K562 (cell line): Measurements from ENCODE around the gene LGALS3BP. TPM values are rescaled to one million over a fixed set of nuclear protein-coding genes. Genes with fewer than 3 reads are reported as not detected.

Experiments
- CBX1 ChIP-seq: sonication (generic); IDR thresholded peaks from 2 replicates; pipeline ENCODE4 v1.6.1; 2016; ENCODE audit warnings: antibody characterized with exemption, low read depth, mild to moderate bottlenecking
- CTCF ChIP-seq, 3 experiments: IDR thresholded peaks in 2 of 3; conservative IDR thresholded peaks in 1 of 3; 2 replicates each; pipeline ENCODE4 v1.5.1; 2011 to 2012; ENCODE audit warnings: low read length in 3 of 3, mild to moderate bottlenecking in 3 of 3, control low read depth in 2 of 3, improper control_type of control experiment in 1 of 3, inconsistent platforms in 1 of 3, low read depth in 1 of 3, mixed read lengths in 1 of 3, moderate library complexity in 1 of 3; ENCODE audit not compliant: insufficient read depth in 2 of 3
- E4F1 ChIP-seq: fragments of 250-450 bp; sonication (Bioruptor Pico); IDR thresholded peaks from 2 replicates; pipeline ENCODE4 v1.5.0; 2021; ENCODE audit warnings: mild to moderate bottlenecking, borderline replicate concordance
- ESRRA ChIP-seq: fragments of 450-650 bp; IDR thresholded peaks from 2 replicates; pipeline ENCODE4 v1.6.1; 2014; ENCODE audit warnings: low read depth, mild to moderate bottlenecking, moderate library complexity, borderline replicate concordance
- GABPB1 ChIP-seq: sonication (generic); formaldehyde crosslinking; IDR thresholded peaks from 2 replicates; pipeline ENCODE4 v1.8.0; 2022; ENCODE audit warnings: mild to moderate bottlenecking, missing genetic modification reagents
- MEF2D ChIP-seq: conservative IDR thresholded peaks from 2 replicates; pipeline ENCODE4 v1.6.1; 2016; ENCODE audit warnings: low read depth, missing genetic modification characterization, missing compliant biosample characterization
- NEUROD1 ChIP-seq: fragments of 150-350 bp; IDR thresholded peaks from 2 replicates; pipeline ENCODE4 v1.6.1; 2014; ENCODE audit warnings: borderline replicate concordance, low read length, low read depth; ENCODE audit not compliant: partially characterized antibody
- NR4A1 ChIP-seq, 2 experiments: fragments of 250-450 bp in 1 of 2; fragments of 450-650 bp in 1 of 2; sonication (Bioruptor Pico) in 1 of 2; IDR thresholded peaks; 2 replicates each; pipeline versions ENCODE4 v1.4.0 to v1.6.1; 2016 to 2020; ENCODE audit warnings: mild to moderate bottlenecking in 2 of 2, missing compliant biosample characterization in 1 of 2, missing genetic modification characterization in 1 of 2, moderate library complexity in 1 of 2
- RAD21 ChIP-seq, 2 experiments: fragments of 250-450 bp in 1 of 2; fragments of 450-650 bp in 1 of 2; sonication (Bioruptor Pico) in 1 of 2; formaldehyde crosslinking in 1 of 2; IDR thresholded peaks in 1 of 2; conservative IDR thresholded peaks in 1 of 2; 2 replicates each; pipeline versions ENCODE4 v1.4.0 to v1.8.0; 2020 to 2022; ENCODE audit warnings: mild to moderate bottlenecking in 2 of 2, moderate library complexity in 1 of 2
- RB1 ChIP-seq: fragments of 450-650 bp; IDR thresholded peaks from 2 replicates; pipeline ENCODE4 v1.6.1; 2017; ENCODE audit warnings: low read depth, mild to moderate bottlenecking
- ZC3H11A ChIP-seq: IDR thresholded peaks from 2 replicates; pipeline ENCODE4 v1.6.1; 2012; ENCODE audit warnings: low read depth, low read length, improper control_type of control experiment
- ZC3H8 ChIP-seq: fragments of 450-650 bp; IDR thresholded peaks from 2 replicates; pipeline ENCODE4 v1.6.1; 2017
- ZNF12 ChIP-seq: sonication (generic); formaldehyde crosslinking; IDR thresholded peaks from 2 replicates; pipeline ENCODE4 v1.4.0; 2020; ENCODE audit warnings: mild to moderate bottlenecking, missing genetic modification reagents
- polyA plus RNA-seq, 8 experiments: library from polyadenylated mRNA; depleted of rRNA in 4 of 8; stranded (reverse) in 5 of 8; unstranded in 3 of 8; fragments of >200 nt; fragmentation: Nextera tagmentation in 2 of 8; fragmentation: Illumina TruSeq in 1 of 8; extraction: Ambion mirVana in 2 of 8; extraction: Trizol in 1 of 8; gene quantifications; 2 replicates each; pipeline versions ENCODE4 v1.2.1 to v1.2.3, GENCODE V29; 2011 to 2014; ENCODE audit warnings: inconsistent platforms in 1 of 8, missing spikeins in 1 of 8
- total RNA-seq, 7 experiments: library from RNA; depleted of rRNA in 6 of 7; stranded (reverse); fragments of >200 nt in 6 of 7; fragmentation: Illumina TruSeq in 2 of 7; extraction: Trizol in 2 of 7; gene quantifications; 2 replicates each; pipeline versions ENCODE4 v1.2.1 to v1.2.3, GENCODE V29; 2011 to 2021; ENCODE audit warnings: low replicate concordance in 1 of 7
- TF ChIP-seq, protein P1 (sequence below), 2 experiments: fragments of 450-650 bp; formaldehyde crosslinking in 1 of 2; IDR thresholded peaks; 2 replicates each; pipeline versions ENCODE4 v1.4.0 to v1.6.1; 2014 to 2020; ENCODE audit warnings: mild to moderate bottlenecking in 2 of 2, borderline replicate concordance in 1 of 2, low read depth in 1 of 2

The LGALS3BP gene
- total and polyA plus RNA-seq, 9 of the 15 experiments (the other 6 are each of a cell fraction or from before 2014, with no cell fraction given) = 0.39 to 5.3 (median 3.2) TPM

DNA sequence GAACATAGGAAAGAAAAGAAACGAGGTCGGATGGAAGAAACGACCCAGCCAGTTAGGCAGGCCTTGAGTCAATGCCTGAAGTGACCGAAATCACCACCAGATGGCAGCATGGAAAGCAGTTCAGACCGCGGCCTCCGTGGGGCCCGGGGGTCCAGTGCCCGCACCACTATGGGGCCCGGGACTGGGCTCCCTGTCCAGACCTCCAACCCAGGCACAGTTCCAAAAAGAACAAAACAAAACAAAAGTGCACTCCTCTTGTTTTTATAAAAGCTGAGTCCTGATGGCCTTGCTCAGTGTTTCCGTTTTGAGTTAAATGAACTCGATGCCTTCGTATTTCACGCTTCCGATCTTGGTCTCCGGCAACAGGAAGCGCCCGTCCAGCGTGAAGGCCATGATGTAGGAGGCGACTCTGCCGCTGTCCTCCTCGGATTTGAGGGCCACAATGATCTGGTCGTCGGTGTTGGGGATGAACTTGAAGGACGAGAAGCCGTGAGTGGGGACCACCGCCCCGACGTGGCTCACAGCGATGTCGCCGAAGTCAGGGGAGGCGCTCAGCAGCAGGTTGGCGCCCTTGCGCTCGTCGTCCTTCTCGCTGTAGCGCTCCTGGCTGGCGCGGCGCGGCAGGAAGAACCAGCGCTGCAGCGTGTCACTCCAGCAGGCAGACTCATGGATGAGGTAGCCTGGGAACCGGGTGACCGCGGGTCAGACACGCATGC is 13.7 kb upstream of the LGALS3BP start (continued):
- TF ChIP-seq ZNF12 (CRISPR knock-in tag) (no peak), NEUROD1 (no peak), E4F1 (CRISPR knock-in tag) (no peak), ZC3H11A (no peak), ZC3H8 (no peak), RB1 (no peak), RAD21 (CRISPR knock-in tag; conservative IDR thresholded peaks at IDR 0.05 in 1 of 2, IDR thresholded peaks at IDR 0.05 in 1 of 2) (peak in 1 of 2 experiments; percentile 43; a peak in 2 of 4 replicates), CTCF (IDR thresholded peaks at IDR 0.05 in 2 of 3, conservative IDR thresholded peaks at IDR 0.05 in 1 of 3; ENCODE audit: insufficient read depth in 2 of 3, low read depth in 1 of 3, low read length in 3 of 3) (peak; percentile 70 to 83 (median 80)), GABPB1 (CRISPR knock-in tag) (0 out of 2 replicates have a peak, but pooled peaks have one; percentile 17), NR4A1 (CRISPR knock-in tag; IDR thresholded peaks at IDR 0.05) (no peak), NR4A1 (tag; IDR thresholded peaks at IDR 0.05) (no peak), ESRRA (no peak), MEF2D (tag) (no peak), CBX1 (0 out of 2 replicates have a peak, but pooled peaks have one; percentile 19)
- TF ChIP-seq, protein P1, sequence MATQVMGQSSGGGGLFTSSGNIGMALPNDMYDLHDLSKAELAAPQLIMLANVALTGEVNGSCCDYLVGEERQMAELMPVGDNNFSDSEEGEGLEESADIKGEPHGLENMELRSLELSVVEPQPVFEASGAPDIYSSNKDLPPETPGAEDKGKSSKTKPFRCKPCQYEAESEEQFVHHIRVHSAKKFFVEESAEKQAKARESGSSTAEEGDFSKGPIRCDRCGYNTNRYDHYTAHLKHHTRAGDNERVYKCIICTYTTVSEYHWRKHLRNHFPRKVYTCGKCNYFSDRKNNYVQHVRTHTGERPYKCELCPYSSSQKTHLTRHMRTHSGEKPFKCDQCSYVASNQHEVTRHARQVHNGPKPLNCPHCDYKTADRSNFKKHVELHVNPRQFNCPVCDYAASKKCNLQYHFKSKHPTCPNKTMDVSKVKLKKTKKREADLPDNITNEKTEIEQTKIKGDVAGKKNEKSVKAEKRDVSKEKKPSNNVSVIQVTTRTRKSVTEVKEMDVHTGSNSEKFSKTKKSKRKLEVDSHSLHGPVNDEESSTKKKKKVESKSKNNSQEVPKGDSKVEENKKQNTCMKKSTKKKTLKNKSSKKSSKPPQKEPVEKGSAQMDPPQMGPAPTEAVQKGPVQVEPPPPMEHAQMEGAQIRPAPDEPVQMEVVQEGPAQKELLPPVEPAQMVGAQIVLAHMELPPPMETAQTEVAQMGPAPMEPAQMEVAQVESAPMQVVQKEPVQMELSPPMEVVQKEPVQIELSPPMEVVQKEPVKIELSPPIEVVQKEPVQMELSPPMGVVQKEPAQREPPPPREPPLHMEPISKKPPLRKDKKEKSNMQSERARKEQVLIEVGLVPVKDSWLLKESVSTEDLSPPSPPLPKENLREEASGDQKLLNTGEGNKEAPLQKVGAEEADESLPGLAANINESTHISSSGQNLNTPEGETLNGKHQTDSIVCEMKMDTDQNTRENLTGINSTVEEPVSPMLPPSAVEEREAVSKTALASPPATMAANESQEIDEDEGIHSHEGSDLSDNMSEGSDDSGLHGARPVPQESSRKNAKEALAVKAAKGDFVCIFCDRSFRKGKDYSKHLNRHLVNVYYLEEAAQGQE (IDR thresholded peaks at IDR 0.05; ENCODE audit: borderline replicate concordance) = 0 out of 2 replicates have a peak, but pooled peaks have one; percentile 22
- TF ChIP-seq, protein P1 (CRISPR knock-in tag; IDR thresholded peaks at IDR 0.05; ENCODE audit: low read depth) = no peak
